Caco-2 (cell line): ENCODE data around the gene HNRNPAB. TPM values are rescaled to one million over a fixed set of nuclear protein-coding genes. Genes with fewer than 3 reads are reported as not detected.
"Not testable (repeated sequence)": the region's sequence is repeated elsewhere in the genome, so short reads cannot be mapped to it uniquely, and the experiment has no call there.

Source experiments
- BruUV-seq: library from RNA; stranded (reverse); fragments of 400-500 nt; replicated peaks from 2 replicates; lab custom pipeline; 2021; lab: Mats Ljungman, UMichigan
- CTCF ChIA-PET: fragments of 300-600 bp; sonication (Branson Sonifier 250); formaldehyde crosslinking; loops from one replicate; lab custom pipeline; 2022; ENCODE audit warnings: antibody characterized with exemption; lab: Charles Lee
- POLR2A ChIA-PET: fragments of 300-600 bp; sonication (Branson Sonifier 250); formaldehyde crosslinking; loops from one replicate; lab custom pipeline; 2022; ENCODE audit warnings: antibody characterized with exemption; lab: Charles Lee
- DNase-seq, 2 experiments: peaks; one replicate each; pipeline versions ENCODE4 v3.0.0 to v3.0.0-alpha.2; 2020 to 2022
- H3K27me3 ChIP-seq: replicated peaks from 2 replicates; pipeline ENCODE4 v1.6.0; 2011; ENCODE audit warnings: low read length; ENCODE audit not compliant: control insufficient read depth, insufficient read depth
- H3K36me3 ChIP-seq: 2 replicates; pipeline ENCODE4 v1.5.1; 2011; ENCODE audit warnings: low read length; ENCODE audit not compliant: control insufficient read depth, insufficient read depth
- H3K4me1 ChIP-seq: fragments of 250-450 bp; sonication (Bioruptor Pico); 2 replicates; pipeline ENCODE4 v1.5.1; 2020; ENCODE audit warnings: mild to moderate bottlenecking
- H3K4me3 ChIP-seq: 2 replicates; pipeline ENCODE4 v1.5.1; 2011; ENCODE audit warnings: low read depth, mild to moderate bottlenecking, control low read depth, low read length
- H3K9me3 ChIP-seq: fragments of 250-450 bp; sonication (Bioruptor Pico); 2 replicates; pipeline ENCODE4 v1.5.1; 2020; ENCODE audit warnings: mild to moderate bottlenecking, moderate library complexity
- H3K27ac Mint-ChIP-seq: one replicate; pipeline ENCODE4 v1.8.0; 2022; ENCODE audit warnings: mixed read lengths; ENCODE audit not compliant: unreplicated experiment
- H3K27me3 Mint-ChIP-seq: one replicate; pipeline ENCODE4 v1.8.0; 2022; ENCODE audit warnings: mixed read lengths; ENCODE audit not compliant: insufficient read depth, unreplicated experiment
- H3K36me3 Mint-ChIP-seq: one replicate; pipeline ENCODE4 v1.8.0; 2022; ENCODE audit warnings: mild to moderate bottlenecking, mixed read lengths; ENCODE audit not compliant: insufficient read depth, unreplicated experiment
- H3K4me1 Mint-ChIP-seq: one replicate; pipeline ENCODE4 v1.8.0; 2022; ENCODE audit warnings: low read depth, mixed read lengths; ENCODE audit not compliant: unreplicated experiment
- H3K4me3 Mint-ChIP-seq: one replicate; pipeline ENCODE4 v1.8.0; 2022; ENCODE audit warnings: mild to moderate bottlenecking, moderate library complexity, mixed read lengths; ENCODE audit not compliant: unreplicated experiment
- H3K9me3 Mint-ChIP-seq: one replicate; pipeline ENCODE4 v1.8.0; 2022; ENCODE audit warnings: mixed read lengths; ENCODE audit not compliant: unreplicated experiment
- intact Hi-C: fragments of 100-400 bp; cut with micrococcal nuclease; formaldehyde crosslinking; loops from one replicate; pipeline ENCODE4 v1.10.0; 2022; ENCODE audit not compliant: unreplicated experiment
- total RNA-seq: library from RNA; stranded (reverse); gene quantifications from 2 replicates; pipeline ENCODE4 v1.2.3, GENCODE V29; 2022
- TF ChIP-seq, protein P1 (sequence below), 2 experiments: fragments of 200-600 bp in 1 of 2; IDR thresholded peaks; 1 replicate in 1 of 2; 2 replicates in 1 of 2; pipeline versions ENCODE4 v1.5.1 to v1.8.0; 2011 to 2022; ENCODE audit warnings: antibody characterized with exemption in 1 of 2, control low read depth in 1 of 2, inconsistent platforms in 1 of 2, low read depth in 1 of 2, low read length in 1 of 2, mild to moderate bottlenecking in 1 of 2, moderate library complexity in 1 of 2; ENCODE audit not compliant: insufficient read depth in 1 of 2, severe bottlenecking in 1 of 2, unreplicated experiment in 1 of 2

Gene HNRNPAB
- total RNA-seq, 1 experiment from 2014 or later = 295 TPM

DNA sequence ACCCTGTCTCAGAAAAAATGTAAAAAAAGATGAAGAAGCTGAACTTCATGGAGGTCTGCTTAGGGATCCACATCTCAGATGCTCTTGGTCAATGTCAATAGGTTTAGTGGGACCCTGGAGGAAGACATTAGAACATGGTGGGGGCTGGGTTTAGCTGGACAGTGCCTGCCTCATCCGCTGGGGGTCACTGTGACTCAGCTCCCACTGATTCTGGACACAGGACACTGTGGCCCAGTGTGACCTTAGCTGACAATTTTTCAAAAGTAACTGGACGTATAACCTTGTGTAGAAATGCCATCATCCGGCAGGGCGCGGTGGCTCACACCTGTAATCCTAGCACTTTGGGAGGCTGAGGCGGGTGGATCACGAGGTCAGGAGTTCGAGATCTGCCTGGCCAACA lies 7.3 kb upstream of the HNRNPAB start:
- no peaks in the 10 kb centered on the region for H3K36me3 Mint-ChIP-seq
- peak in 1 of 2 experiments; percentile 36 for DNase-seq
- Histone ChIP-seq H3K27me3 (no peaks in the 10 kb centered on the region), H3K9me3 (no peaks in the 10 kb centered on the region), H3K4me3 (no peak overlapping the region), H3K36me3 (no peaks in the 10 kb centered on the region), H3K4me1 (no peaks in the 10 kb centered on the region)
- BruUV-seq = no TSS peak
- H3K27me3 Mint-ChIP-seq = peaks cover 7% of the 10 kb centered on the region
- ChIA-PET POLR2A (no interaction called here), CTCF (interaction anchor here (0.6 to 1.5 kb wide), 3 partner anchors 121 to 484 kb away, joined by 3 to 7 read pairs (median 4); no protein-coding TSS in a partner anchor)
- H3K27ac Mint-ChIP-seq = no peak overlapping the region
- TF ChIP-seq, protein P1, sequence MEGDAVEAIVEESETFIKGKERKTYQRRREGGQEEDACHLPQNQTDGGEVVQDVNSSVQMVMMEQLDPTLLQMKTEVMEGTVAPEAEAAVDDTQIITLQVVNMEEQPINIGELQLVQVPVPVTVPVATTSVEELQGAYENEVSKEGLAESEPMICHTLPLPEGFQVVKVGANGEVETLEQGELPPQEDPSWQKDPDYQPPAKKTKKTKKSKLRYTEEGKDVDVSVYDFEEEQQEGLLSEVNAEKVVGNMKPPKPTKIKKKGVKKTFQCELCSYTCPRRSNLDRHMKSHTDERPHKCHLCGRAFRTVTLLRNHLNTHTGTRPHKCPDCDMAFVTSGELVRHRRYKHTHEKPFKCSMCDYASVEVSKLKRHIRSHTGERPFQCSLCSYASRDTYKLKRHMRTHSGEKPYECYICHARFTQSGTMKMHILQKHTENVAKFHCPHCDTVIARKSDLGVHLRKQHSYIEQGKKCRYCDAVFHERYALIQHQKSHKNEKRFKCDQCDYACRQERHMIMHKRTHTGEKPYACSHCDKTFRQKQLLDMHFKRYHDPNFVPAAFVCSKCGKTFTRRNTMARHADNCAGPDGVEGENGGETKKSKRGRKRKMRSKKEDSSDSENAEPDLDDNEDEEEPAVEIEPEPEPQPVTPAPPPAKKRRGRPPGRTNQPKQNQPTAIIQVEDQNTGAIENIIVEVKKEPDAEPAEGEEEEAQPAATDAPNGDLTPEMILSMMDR (IDR thresholded peaks at IDR 0.05; ENCODE audit: insufficient read depth in 1 of 2, low read depth in 1 of 2, low read length in 1 of 2, severe bottlenecking in 1 of 2, unreplicated experiment in 1 of 2) = peak; percentile 31 to 47
- H3K9me3 Mint-ChIP-seq = peaks cover 13% of the 10 kb centered on the region
- intact Hi-C loops = no loop called here
- no peaks in the 10 kb centered on the region for H3K4me1 Mint-ChIP-seq
- H3K4me3 Mint-ChIP-seq = no peak overlapping the region

DNA sequence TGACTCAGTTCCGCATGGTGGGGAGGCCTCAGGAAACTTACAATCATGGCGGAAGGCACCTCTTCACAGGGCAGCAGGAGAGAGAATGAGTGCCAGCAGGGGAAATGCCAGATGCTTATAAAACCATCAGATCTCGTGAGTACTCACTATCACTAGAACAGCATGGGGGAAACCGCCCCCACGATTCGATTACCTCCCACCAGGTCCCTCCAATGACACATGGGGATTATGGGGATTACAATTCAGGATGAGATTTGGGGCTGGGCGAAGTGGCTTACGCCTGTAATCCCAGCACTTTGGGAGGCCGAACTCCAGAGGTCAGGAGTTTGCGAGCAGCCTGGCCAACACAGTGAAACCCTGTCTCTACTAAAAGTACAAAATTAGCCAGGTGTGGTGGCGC lies 6.2 kb upstream of the HNRNPAB start:
- H3K4me3 ChIP-seq, POLR2A ChIA-PET, H3K36me3 Mint-ChIP-seq, H3K36me3 ChIP-seq, H3K4me3 Mint-ChIP-seq, CTCF ChIA-PET, H3K9me3 Mint-ChIP-seq, H3K9me3 ChIP-seq, H3K4me1 Mint-ChIP-seq, H3K4me1 ChIP-seq, H3K27me3 ChIP-seq, intact Hi-C loops, BruUV-seq, H3K27ac Mint-ChIP-seq, H3K27me3 Mint-ChIP-seq, DNase-seq: not testable (repeated sequence)

DNA sequence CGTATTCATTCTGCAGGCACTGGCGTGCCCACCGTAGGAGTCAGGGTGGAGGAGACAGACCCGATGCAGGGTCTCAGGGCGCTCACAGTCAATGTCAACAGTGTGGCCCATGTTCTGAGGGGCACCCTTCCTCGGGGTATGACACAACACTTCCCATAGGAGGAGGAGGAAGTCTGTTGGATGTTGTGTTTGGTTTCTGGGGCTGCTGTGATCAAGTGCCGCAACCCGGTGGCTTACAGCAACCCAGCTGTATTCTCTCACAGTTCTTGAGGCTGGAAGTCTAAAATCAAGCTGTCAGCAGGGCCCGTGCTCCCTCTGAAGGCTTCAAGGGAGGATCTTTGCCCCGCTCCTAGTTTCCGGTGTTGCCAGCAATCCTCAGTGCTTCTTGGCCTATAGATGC lies 5.6 kb upstream of the HNRNPAB start:
- H3K4me3 Mint-ChIP-seq = no peak overlapping the region
- BruUV-seq = no TSS peak
- no peaks in the 10 kb centered on the region for H3K36me3 Mint-ChIP-seq
- Histone ChIP-seq H3K4me3 (no peak overlapping the region), H3K4me1 (no peaks in the 10 kb centered on the region), H3K9me3 (no peaks in the 10 kb centered on the region), H3K36me3 (no peaks in the 10 kb centered on the region), H3K27me3 (no peaks in the 10 kb centered on the region)
- H3K27ac Mint-ChIP-seq = no peak overlapping the region
- TF ChIP-seq, protein P1 (IDR thresholded peaks at IDR 0.05; ENCODE audit: insufficient read depth in 1 of 2, low read depth in 1 of 2, low read length in 1 of 2, severe bottlenecking in 1 of 2, unreplicated experiment in 1 of 2) = no peak
- H3K27me3 Mint-ChIP-seq = peaks cover 2% of the 10 kb centered on the region
- intact Hi-C loops = no loop called here
- no peaks in the 10 kb centered on the region for H3K9me3 Mint-ChIP-seq
- POLR2A ChIA-PET = no interaction called here
- CTCF ChIA-PET = no interaction called here
- no peaks in the 10 kb centered on the region for H3K4me1 Mint-ChIP-seq
- DNase-seq = no peak
